ENCODE measurements around the gene TECPR1. TPM values are rescaled to one million over a fixed set of nuclear protein-coding genes. Genes with fewer than 3 reads are reported as not detected.
A peak's percentile ranks its signal among the peaks of the same experiment; 100 is the strongest.

Gene TECPR1
- total RNA-seq, 2 experiments from 2014 or later: 23.2 to 36.4 TPM

- Histone ChIP-seq H3K4me2 (ENCODE audit: low read length) (peak overlapping the region; percentile 93), H3K36me3 (ENCODE audit: insufficient read depth, low read length) (no peaks in the 10 kb centered on the region), H3K9me3 (ENCODE audit: low read length) (no peaks in the 10 kb centered on the region), H3K9me2 (ENCODE audit: insufficient read depth, low read length) (no peaks in the 10 kb centered on the region), H4K20me1 (ENCODE audit: insufficient read depth, low read length) (no peaks in the 10 kb centered on the region; the same call in 1 of the 2 replicates), H3K79me2 (ENCODE audit: insufficient read depth, low read depth, low read length) (no peaks in the 10 kb centered on the region), H3K4me1 (ENCODE audit: insufficient read depth, low read length, poor library complexity, severe bottlenecking) (peaks cover 21% of the 10 kb centered on the region), H3K4me3 (ENCODE audit: low read depth, low read length, poor library complexity, severe bottlenecking) (peak overlapping the region; percentile 77), H3K27ac (ENCODE audit: low read depth, low read length, poor library complexity, severe bottlenecking) (no peak overlapping the region), H2AFZ (ENCODE audit: low read length) (peak overlapping the region; percentile 28)
- TF ChIP-seq CTCF (conservative IDR thresholded peaks at IDR 0.05; ENCODE audit: low read length) (no peak), EZH2phosphoT487 (IDR thresholded peaks at IDR 0.05; ENCODE audit: borderline replicate concordance, low read depth, low read length) (no peak)
- intact Hi-C loops (cut with micrococcal nuclease; ENCODE audit: unreplicated experiment): loop anchor here (1.0 to 5.0 kb wide), 2 partner anchors 31 to 175 kb away; partner anchors contain the start of gene LMTK2
- DNase-seq (ENCODE audit: low spot score): peak; percentile 35
- CTCF ChIA-PET (ENCODE audit: unreplicated experiment): no interaction called here
- BruUV-seq (replicated peaks): no TSS peak
- POLR2A ChIA-PET: interaction anchor here (0.7 kb wide), 1 partner anchor 358 kb away, joined by 3 read pairs; no protein-coding TSS in a partner anchor
Measured at GRCh38 chr7:98281757-98282606, 29.9 kb upstream of the TECPR1 start.

- ChIA-PET POLR2A (interaction anchor here (0.6 to 1.0 kb wide), 6 partner anchors 13 to 1675 kb away, joined by 3 to 5 read pairs (median 3); no protein-coding TSS in a partner anchor), CTCF (ENCODE audit: unreplicated experiment) (no interaction called here)
- intact Hi-C loops (cut with micrococcal nuclease; ENCODE audit: unreplicated experiment): loop anchor here (1.0 to 5.0 kb wide), 2 partner anchors 30 to 174 kb away; partner anchors contain the start of gene LMTK2
- Histone ChIP-seq H3K9me2 (ENCODE audit: insufficient read depth, low read length) (no peaks in the 10 kb centered on the region), H3K36me3 (ENCODE audit: insufficient read depth, low read length) (no peaks in the 10 kb centered on the region), H3K79me2 (ENCODE audit: insufficient read depth, low read depth, low read length) (no peaks in the 10 kb centered on the region), H3K9me3 (ENCODE audit: low read length) (no peaks in the 10 kb centered on the region), H3K27ac (ENCODE audit: low read depth, low read length, poor library complexity, severe bottlenecking) (peak within 1 kb of the TSS; percentile 57), H2AFZ (ENCODE audit: low read length) (peak within 1 kb of the TSS; percentile 98), H3K4me2 (ENCODE audit: low read length) (peak within 1 kb of the TSS; percentile 100), H4K20me1 (ENCODE audit: insufficient read depth, low read length) (no peaks in the 10 kb centered on the region; the same call in 1 of the 2 replicates), H3K4me3 (ENCODE audit: low read depth, low read length, poor library complexity, severe bottlenecking) (peak within 1 kb of the TSS; percentile 77), H3K4me1 (ENCODE audit: insufficient read depth, low read length, poor library complexity, severe bottlenecking) (peaks cover 21% of the 10 kb centered on the region)
- no TSS peak for BruUV-seq (replicated peaks)
- TF ChIP-seq CTCF (conservative IDR thresholded peaks at IDR 0.05; ENCODE audit: low read length) (no peak), EZH2phosphoT487 (IDR thresholded peaks at IDR 0.05; ENCODE audit: borderline replicate concordance, low read depth, low read length) (no peak)
- DNase-seq (ENCODE audit: low spot score): peak; percentile 93
Measured at GRCh38 chr7:98280791-98281756, 29.0 kb upstream of the TECPR1 start, which contains the start of gene BRI3. Gene BRI3 (plus strand): TSS chr7:98281686. CDS start chr7:98281796, 110 bp downstream.
